ENCODE results near the gene VIL1.

- TF ChIP-seq EZH2 (IDR thresholded peaks at IDR 0.05; ENCODE audit: low read length, missing control alignments) (no peak), CTCF (conservative IDR thresholded peaks at IDR 0.05 in 1 of 2, IDR thresholded peaks at IDR 0.05 in 1 of 2; ENCODE audit: low read depth in 1 of 2, low read length in 2 of 2) (peak in 1 of 2 donors; percentile 30)
Observed at GRCh38 chr2:218465987-218466633, 47.2 kb downstream of the VIL1 start.
